Panc1 (cell line): Measurements from ENCODE around the gene OR2B2.

Experiments
- POLR2AphosphoS5 ChIP-seq: IDR thresholded peaks from 2 replicates; pipeline ENCODE4 v1.6.1; 2012; ENCODE audit warnings: mild to moderate bottlenecking, low read depth, low read length, moderate library complexity
- SIN3A ChIP-seq: IDR thresholded peaks from 2 replicates; pipeline ENCODE4 v1.6.1; 2012; ENCODE audit warnings: low read depth, mild to moderate bottlenecking, low read length, moderate library complexity, borderline replicate concordance; ENCODE audit not compliant: insufficient read depth
- TF ChIP-seq, protein P1 (sequence below): fragments of 450-650 bp; IDR thresholded peaks from 2 replicates; pipeline ENCODE4 v1.5.1; 2017; ENCODE audit warnings: mild to moderate bottlenecking
- TF ChIP-seq, protein P2 (sequence below), 2 experiments: IDR thresholded peaks; 2 replicates each; pipeline ENCODE4 v1.6.1; 2011 to 2012; ENCODE audit warnings: low read depth in 2 of 2, control low read depth in 1 of 2, low read length in 1 of 2, mild to moderate bottlenecking in 1 of 2, moderate library complexity in 1 of 2; ENCODE audit not compliant: insufficient read depth in 1 of 2

DNA sequence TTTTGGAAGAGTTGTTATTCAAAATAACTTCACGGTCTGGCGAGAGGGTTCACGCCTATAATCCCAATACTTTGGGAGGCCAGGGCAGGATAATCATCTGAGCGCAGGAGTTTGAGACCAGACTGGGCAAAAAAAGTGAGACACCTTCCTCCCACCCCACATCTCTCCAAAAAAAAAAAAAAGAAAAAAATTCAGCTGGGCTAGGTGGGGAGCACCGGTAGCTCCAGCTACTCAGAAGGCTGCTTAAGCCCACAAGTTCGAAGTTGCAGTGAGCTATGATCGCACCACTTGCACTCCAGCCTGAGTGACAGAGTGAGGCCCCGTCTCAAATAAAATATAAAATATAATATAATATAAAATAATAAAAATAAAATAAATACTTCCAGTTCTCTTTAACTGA, 10.4 kb downstream of the OR2B2 start:
- TF ChIP-seq, protein P1, sequence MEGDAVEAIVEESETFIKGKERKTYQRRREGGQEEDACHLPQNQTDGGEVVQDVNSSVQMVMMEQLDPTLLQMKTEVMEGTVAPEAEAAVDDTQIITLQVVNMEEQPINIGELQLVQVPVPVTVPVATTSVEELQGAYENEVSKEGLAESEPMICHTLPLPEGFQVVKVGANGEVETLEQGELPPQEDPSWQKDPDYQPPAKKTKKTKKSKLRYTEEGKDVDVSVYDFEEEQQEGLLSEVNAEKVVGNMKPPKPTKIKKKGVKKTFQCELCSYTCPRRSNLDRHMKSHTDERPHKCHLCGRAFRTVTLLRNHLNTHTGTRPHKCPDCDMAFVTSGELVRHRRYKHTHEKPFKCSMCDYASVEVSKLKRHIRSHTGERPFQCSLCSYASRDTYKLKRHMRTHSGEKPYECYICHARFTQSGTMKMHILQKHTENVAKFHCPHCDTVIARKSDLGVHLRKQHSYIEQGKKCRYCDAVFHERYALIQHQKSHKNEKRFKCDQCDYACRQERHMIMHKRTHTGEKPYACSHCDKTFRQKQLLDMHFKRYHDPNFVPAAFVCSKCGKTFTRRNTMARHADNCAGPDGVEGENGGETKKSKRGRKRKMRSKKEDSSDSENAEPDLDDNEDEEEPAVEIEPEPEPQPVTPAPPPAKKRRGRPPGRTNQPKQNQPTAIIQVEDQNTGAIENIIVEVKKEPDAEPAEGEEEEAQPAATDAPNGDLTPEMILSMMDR = no peak
- TF ChIP-seq POLR2AphosphoS5 = no peak
- TF ChIP-seq, protein P2, sequence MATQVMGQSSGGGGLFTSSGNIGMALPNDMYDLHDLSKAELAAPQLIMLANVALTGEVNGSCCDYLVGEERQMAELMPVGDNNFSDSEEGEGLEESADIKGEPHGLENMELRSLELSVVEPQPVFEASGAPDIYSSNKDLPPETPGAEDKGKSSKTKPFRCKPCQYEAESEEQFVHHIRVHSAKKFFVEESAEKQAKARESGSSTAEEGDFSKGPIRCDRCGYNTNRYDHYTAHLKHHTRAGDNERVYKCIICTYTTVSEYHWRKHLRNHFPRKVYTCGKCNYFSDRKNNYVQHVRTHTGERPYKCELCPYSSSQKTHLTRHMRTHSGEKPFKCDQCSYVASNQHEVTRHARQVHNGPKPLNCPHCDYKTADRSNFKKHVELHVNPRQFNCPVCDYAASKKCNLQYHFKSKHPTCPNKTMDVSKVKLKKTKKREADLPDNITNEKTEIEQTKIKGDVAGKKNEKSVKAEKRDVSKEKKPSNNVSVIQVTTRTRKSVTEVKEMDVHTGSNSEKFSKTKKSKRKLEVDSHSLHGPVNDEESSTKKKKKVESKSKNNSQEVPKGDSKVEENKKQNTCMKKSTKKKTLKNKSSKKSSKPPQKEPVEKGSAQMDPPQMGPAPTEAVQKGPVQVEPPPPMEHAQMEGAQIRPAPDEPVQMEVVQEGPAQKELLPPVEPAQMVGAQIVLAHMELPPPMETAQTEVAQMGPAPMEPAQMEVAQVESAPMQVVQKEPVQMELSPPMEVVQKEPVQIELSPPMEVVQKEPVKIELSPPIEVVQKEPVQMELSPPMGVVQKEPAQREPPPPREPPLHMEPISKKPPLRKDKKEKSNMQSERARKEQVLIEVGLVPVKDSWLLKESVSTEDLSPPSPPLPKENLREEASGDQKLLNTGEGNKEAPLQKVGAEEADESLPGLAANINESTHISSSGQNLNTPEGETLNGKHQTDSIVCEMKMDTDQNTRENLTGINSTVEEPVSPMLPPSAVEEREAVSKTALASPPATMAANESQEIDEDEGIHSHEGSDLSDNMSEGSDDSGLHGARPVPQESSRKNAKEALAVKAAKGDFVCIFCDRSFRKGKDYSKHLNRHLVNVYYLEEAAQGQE (IDR thresholded peaks at IDR 0.05; ENCODE audit: insufficient read depth in 1 of 2, low read depth in 2 of 2, low read length in 1 of 2) = no peak
- TF ChIP-seq SIN3A = no peak
